ENCODE measurements around the gene KAZN. TPM values are rescaled to one million over a fixed set of nuclear protein-coding genes. Genes with fewer than 3 reads are reported as not detected.

The KAZN gene
- total RNA-seq, 1 donor from 2014 or later: 0.51 TPM

GRCh38 chr1:14741532-14741931 lies 143.0 kb downstream of the KAZN start:
- no peak for DNase-seq (ENCODE audit: low read depth in 2 of 2)

DNA sequence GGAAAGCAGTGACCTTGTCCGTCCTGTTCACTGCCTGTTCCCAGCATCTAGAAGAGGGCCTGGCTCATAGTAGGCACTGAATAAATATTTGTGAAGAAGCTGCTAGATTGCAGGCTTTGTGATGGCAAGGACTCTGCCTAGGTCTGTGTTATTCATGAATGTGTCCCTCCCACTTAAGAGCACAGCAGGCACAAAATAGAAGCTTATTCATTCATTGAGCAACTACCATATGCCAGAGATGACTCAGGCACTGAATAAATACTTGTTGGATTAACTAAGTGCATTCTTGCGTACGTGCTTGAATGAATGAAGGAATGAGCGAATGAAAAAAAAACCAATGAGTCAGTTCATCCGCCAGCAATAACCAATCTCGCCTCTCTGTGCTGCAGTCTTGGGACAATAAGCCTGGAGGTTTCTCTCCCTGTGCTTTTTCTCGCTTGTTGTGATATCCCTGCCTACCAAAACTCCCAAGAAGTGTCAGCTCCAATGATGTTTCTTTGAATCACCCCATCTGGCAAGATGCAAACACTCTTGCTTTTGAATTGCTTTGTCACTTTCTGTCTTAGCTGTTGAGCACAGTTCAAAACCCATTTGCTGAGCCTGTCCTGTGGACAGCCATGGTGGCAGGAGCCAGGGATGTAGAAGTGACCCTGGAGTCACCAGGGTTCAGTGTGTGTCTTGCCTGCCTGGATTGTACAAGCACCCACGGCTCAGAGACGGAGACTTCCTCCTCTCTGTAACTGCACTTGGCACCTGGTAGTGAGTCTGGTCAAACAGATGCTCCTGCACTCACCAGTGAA lies 143.9 kb downstream of the KAZN start:
- no peak for DNase-seq (ENCODE audit: low read depth in 2 of 2)

DNA sequence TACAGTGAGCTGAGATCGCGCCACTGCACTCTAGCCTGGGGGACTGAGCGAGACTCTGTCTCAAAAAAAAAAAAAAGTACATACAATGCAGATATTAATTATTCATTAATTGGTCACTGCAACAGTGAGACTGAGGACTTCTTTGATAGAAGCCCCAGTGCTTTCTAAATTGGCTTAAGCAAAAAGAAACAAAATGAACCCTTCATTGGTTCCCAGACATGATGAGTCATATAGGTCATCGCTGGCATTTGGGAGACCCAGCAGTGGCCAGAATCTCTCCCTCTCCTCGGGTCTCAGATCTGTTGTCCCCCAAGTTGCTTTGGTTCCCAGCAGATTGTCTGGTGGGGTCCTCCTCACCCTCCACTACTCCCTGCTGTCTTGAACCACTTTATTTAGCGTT lies 144.9 kb downstream of the KAZN start:
- DNase-seq (ENCODE audit: low read depth in 2 of 2): no peak

DNA sequence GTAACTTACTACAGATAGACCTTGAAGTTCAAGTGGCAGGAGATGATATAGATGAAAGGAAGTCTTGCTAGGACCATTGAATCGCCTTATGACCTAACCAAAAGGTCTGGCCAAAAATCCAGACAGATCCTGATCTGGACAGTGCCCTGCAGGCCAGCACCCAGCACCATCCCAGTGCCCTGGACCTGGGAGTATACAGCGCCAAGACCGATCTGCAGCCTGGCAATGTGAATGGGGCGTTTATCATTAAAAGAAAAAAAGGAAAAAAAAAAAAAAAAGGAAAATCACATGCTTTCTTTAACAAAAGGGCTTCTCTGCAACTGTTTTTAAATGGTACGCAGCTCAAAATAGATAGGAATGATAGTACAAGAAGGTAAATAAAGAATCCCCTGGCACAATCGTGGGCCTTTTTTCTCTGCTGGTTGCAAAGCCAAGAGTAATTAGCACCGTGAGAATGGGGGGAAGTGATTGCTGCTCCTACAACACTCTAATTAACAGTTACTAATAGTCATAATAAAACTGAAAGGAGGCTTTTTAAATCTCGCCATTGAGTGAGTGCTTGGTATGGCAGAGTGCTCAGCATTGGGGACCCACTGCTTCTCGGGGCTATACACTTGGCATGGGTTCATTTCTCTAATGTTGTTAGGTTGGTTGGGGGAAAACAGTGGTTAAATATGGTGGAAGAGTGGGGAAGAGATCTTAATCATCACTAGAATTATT lies 146.7 kb downstream of the KAZN start:
- no peak for DNase-seq (ENCODE audit: low read depth in 2 of 2)

GRCh38 chr1:14745789-14746188 lies 147.3 kb downstream of the KAZN start:
- DNase-seq (ENCODE audit: low read depth in 2 of 2): no peak

- no peak for DNase-seq (ENCODE audit: low read depth in 2 of 2)
Measured at GRCh38 chr1:14746393-14746792, 147.9 kb downstream of the KAZN start.

- no peak for DNase-seq (ENCODE audit: low read depth in 2 of 2)
Measured at GRCh38 chr1:14748151-14748550, 149.7 kb downstream of the KAZN start.

- no peak for DNase-seq (ENCODE audit: low read depth in 2 of 2)
Measured at GRCh38 chr1:14748977-14749376, 150.5 kb downstream of the KAZN start.

- no peak for DNase-seq (ENCODE audit: low read depth in 2 of 2)
Measured at GRCh38 chr1:14750490-14750889, 152.0 kb downstream of the KAZN start.

- DNase-seq (ENCODE audit: low read depth in 2 of 2): no peak
Measured at GRCh38 chr1:14755518-14756252, 157.2 kb downstream of the KAZN start.

DNA sequence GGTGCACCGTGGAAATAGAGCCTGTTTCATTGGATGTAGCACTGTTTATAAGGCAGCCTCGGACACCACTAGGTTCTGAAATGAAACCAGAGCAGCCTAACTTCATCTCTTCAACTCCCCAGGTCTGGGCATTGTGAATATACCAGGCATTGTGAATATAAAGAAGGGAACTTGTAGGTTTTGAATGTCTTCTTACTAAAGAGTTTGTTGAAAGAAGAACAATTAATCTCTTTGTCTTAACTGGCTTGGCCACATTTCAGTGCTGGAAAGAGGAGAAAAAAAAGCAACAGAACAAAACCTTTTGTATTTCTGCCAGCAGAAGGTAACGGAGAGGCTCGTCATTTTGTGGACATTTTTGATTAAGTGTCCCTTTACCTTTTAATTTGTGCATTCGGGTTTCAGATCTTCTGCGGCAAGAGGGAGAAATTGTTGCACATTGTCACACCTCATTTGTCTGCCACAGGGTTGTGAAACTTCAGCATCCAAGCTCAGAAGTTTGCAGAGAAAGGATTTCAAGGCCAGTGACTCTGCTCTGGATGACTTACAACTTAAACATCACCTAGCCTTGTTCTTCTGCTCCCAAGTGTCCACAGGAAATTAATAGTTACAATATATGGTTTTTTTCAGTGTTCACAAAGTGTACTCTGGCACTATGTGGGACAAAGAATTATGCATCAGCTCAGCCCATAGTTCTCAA lies 158.3 kb downstream of the KAZN start:
- no peak for DNase-seq (ENCODE audit: low read depth in 2 of 2)

GRCh38 chr1:14757286-14757625 lies 158.8 kb downstream of the KAZN start:
- DNase-seq (ENCODE audit: low read depth in 2 of 2): no peak

DNA sequence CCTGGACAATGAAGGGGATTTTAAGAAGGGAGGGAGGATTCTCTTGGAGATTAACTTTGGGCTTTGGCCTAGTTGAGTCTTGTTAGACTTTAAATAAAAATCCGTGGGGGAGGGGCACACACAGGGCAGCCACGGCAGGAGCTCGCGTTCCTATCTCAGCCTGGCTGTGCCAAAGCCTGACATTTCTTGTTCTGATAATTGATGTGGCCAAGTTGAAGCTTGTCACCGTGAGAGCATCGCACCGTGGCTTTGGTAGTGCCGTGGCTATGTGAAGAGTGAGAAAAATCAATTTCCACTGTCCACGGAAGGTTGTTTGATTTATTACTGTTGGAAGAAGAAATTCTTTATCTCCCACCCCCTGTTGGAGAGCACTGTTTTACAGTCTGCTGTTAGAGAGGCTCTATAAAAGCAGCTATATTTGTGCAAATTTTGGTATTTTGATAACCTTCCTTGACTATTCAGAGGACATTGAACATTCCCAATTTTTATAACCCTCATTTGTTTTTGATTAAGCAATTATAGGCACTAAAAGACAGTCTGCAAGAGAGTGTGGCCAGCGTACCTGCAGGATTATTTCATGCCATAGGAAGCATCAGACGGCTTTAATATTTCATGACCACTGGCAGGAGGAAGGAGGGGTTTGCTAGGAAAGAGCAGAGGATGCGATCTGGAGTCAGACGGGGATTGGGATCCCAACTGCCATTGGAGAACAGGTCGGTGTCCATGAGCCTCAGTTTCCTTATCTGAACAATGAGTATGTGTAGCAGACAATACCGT lies 160.7 kb downstream of the KAZN start:
- DNase-seq (ENCODE audit: low read depth in 2 of 2): no peak

- no peak for DNase-seq (ENCODE audit: low read depth in 2 of 2)
Measured at GRCh38 chr1:14759843-14760242, 161.4 kb downstream of the KAZN start.

GRCh38 chr1:14760780-14761179 lies 162.3 kb downstream of the KAZN start:
- DNase-seq (ENCODE audit: low read depth in 2 of 2): no peak

DNA sequence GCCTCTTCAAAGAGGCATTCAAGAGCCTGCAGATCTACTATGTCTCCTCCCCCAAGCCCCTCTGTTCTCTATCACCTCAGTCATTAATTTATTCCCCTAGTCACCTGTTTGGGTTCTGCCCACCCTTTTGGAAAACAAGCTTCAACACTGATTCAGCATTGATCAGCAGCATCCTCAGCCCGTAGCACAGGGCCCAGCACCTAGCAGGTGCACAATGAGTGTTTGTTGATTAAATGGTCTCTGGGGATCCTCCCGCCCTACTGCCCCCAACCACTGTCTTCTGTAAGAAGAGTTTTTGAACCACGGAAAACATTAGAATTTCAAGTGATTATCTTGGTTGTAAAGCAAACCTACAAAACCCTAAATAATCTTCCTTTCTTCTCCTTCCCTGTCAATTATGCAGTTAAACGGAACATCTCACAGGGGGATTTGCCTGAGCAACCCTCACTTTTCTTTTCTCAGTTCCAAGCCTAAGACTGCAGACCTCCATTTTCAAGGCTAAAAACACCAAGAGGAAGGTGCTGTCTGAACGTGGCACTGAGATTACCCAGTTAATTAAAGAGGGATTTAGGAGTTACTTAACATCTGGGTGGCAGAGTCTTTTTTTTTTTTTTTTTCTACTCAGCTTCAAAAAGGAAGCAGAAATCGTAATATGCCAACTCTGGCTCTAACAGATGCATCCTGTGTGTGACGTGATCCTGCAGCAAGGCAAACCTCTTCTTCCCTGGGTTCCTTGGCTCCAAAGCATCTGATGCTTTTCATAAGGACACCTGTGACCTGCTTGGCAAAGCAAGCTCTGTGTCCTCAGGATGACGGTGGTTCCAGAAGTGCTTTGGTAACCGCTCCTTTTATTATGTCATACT lies 163.0 kb downstream of the KAZN start:
- no peak for DNase-seq (ENCODE audit: low read depth in 2 of 2)

DNA sequence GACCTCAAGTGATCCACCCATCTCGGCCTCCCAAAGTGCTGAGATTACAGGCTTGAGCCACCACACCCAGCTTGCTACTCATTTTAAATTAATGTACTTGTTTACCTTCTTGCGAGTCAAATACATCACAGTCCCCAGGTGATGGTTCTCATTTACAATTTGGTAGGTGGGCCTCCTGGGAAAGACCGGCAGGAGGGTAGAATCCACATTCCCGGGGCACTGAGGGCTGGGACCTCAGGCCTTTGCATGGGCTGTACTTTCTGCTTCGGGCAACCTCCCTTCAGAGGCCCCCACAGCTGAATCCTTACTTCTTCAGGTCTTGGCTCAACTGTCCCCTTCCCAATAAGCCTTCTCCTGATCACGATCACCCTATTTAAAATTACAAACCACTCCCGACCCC lies 165.5 kb downstream of the KAZN start:
- DNase-seq (ENCODE audit: low read depth in 2 of 2): no peak

DNA sequence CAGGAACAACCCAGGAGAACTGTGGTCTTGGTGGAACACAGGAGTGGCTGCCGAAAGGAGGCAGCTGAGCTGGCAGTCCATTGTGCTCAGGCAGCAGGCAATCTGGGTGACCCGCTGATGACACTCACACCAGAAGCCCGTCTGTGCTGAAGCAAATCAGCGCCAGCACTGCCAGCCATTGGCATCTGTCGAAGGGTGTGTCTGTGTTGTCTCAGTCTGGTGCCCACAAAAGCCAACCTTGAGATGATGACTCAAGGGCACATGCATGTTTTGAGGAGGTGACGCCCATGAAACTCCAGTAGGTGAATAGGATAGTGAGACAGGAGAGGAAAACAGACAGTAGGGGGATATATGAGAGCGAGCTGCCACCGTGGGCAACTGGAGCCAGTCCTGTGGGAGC lies 167.3 kb downstream of the KAZN start:
- DNase-seq (ENCODE audit: low read depth in 2 of 2): no peak

- DNase-seq (ENCODE audit: low read depth in 2 of 2): no peak
Measured at GRCh38 chr1:14767075-14767474, 168.6 kb downstream of the KAZN start.
